Fibroblast of the aortic adventitia (primary cell): Measurements from ENCODE around the gene IDI1. TPM values are rescaled to one million over a fixed set of nuclear protein-coding genes. Genes with fewer than 3 reads are reported as not detected.
"Not testable (repeated sequence)": the region's sequence is repeated elsewhere in the genome, so short reads cannot be mapped to it uniquely, and the experiment has no call there.

ENCODE experiments used
- DNase-seq: peaks from one replicate; pipeline ENCODE4 v3.0.0-alpha.2; 2010; ENCODE audit warnings: low read depth
- H3K4me3 ChIP-seq: 2 replicates; pipeline ENCODE4 v1.5.1; 2011; ENCODE audit warnings: low read depth, mild to moderate bottlenecking, control low read depth, low read length, moderate library complexity
- CTCF ChIP-seq: IDR thresholded peaks from 2 replicates; pipeline ENCODE4 v1.5.1; 2011; ENCODE audit warnings: mild to moderate bottlenecking, low read length, control low read depth, inconsistent platforms; ENCODE audit not compliant: insufficient read depth
- total RNA-seq: library from RNA; depleted of rRNA; stranded (reverse); fragments of >200 nt; gene quantifications from 2 replicates; pipeline ENCODE4 v1.2.3, GENCODE V29; 2012; ENCODE audit warnings: low replicate concordance

The IDI1 gene
- total RNA-seq, 1 donor: 48.1 TPM

DNA sequence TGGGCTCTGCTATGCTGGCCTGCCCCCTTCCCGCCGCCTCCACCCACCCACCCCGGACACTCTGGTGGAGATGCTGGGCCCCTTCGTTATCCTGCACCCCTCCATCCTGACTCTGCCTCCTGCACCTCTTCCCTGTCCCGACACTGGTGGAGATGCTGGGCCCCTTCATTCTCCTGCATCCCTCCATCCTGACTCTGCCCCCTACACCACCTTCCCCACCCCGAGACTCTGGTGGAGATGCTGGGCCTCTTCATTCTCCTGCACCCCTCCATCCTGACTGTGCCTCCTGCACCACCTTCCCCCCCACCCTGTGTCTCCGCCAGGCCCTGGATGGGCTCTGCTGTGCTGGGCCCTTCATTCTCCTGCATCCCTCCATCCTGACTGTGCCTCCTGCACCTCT, 38.2 kb downstream of the IDI1 start:
- H3K4me3 ChIP-seq: no peak overlapping the region
- TF ChIP-seq CTCF: no peak
- DNase-seq: no peak

GRCh38 chr10:1009947-1010346, 39.0 kb downstream of the IDI1 start:
- not testable (repeated sequence) for DNase-seq, H3K4me3 ChIP-seq

DNA sequence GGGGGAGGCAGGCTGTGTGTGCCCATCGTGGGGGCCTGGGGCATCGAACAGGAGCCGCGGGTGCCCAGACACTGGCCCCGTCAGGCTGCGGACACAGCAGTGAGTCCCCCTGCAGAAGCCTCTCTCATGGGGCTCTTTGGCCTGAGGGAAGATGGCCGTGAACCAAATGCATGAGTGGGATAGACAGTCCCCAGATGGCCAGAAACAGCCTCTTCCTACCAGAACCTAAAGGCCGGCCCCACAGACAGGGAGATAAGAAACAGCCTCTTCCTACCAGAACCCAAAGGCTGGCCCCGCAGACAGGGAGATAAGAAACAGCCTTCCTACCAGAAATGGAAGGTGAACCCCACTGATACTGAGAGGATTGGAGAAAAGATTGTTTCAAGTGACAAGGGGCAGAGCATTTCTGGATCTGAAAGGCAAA, 39.8 kb downstream of the IDI1 start:
- no peak for DNase-seq
- no peak for TF ChIP-seq CTCF
- H3K4me3 ChIP-seq: no peak overlapping the region

DNA sequence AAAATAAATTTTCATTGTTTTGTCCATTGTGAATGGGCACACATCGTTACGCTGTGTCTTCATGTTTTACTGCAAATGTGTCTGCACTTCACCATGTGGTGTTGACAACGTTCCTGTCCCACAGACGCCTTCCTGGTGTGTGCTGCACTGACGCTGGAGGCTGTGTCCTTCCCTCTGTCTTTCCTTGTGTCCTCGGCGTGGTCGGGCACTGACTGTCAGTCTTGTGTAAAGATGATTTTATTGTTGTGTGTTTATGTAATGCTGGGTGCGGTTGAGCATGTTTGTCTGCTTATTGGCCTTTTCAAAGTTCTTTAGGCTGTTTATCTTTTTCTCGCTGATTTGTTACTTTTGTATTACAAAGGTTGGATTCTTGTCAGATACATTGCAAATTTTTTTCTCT, 41.3 kb downstream of the IDI1 start:
- DNase-seq: no peak
- no peak overlapping the region for H3K4me3 ChIP-seq
- TF ChIP-seq CTCF: no peak

- no peak for DNase-seq
- H3K4me3 ChIP-seq: no peak overlapping the region
- TF ChIP-seq CTCF: no peak
Measured at GRCh38 chr10:1006573-1006972, 42.3 kb downstream of the IDI1 start.

- TF ChIP-seq CTCF: no peak
- DNase-seq: no peak
- no peak overlapping the region for H3K4me3 ChIP-seq
Measured at GRCh38 chr10:1003884-1004670, 44.8 kb downstream of the IDI1 start.

DNA sequence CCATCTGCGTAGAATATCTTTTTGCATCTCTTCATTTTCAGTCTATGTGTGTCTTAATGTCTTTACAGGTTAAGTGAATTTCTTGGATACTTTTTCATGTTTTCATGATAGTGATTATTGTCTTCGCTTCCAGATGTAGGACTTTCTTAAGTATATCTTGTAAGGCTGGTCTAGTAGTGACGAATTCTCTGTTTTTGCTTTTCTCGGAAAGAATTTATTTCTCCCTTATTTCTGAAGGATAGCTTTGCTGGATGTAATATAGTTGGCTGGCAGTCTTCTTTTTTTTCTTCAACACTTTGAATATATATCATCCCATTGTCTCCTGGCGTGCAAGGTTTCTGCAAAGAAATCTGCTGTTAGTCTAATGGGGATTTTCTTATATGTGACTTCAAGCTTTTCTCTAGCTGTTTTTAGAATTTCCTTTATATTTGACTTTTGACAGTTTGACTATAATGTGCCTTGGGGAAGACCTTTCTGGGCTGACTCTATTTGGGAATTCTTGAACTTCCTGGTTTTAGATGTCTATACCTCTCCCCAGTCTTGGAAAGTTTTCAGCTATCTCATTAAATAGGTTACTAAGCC, 46.4 kb downstream of the IDI1 start:
- no peak for TF ChIP-seq CTCF

More for the DNA sequence above, 46.4 kb downstream of the IDI1 start:
- DNase-seq: no peak
- no peak overlapping the region for H3K4me3 ChIP-seq
